Left cardiac atrium (tissue), 4 donors: ENCODE results near the gene CCDC9B. TPM values are rescaled to one million over a fixed set of nuclear protein-coding genes. Genes with fewer than 3 reads are reported as not detected.
A peak's percentile ranks its signal among the peaks of the same experiment; 100 is the strongest.

Source experiments
- ATAC-seq, 2 donors: fragments of 200-7000 bp; cut with Tn5 transposase; one replicate each; pipeline ENCODE4 v1.9.1; 2020; ENCODE audit warnings: mild to moderate bottlenecking in 2 of 2, moderate library complexity in 2 of 2
- DNase-seq: peaks from one replicate; pipeline ENCODE4 v3.0.0-alpha.2; 2020
- intact Hi-C, 2 donors: fragments of 100-400 bp; cut with DNase I; formaldehyde crosslinking; loops; one replicate each; pipeline versions ENCODE4 v1.14.1 to v1.15.1; 2022 to 2023
- total RNA-seq, 2 donors: library from RNA; stranded (reverse); fragmentation: NEBNext Ultra II Directional; extraction: Animal tissue kit (Norgen Biotek cat#: 25700); gene quantifications; one replicate each; pipeline ENCODE4 v1.2.1, GENCODE V29; 2021
- donor health status: DM: no; HTN: yes; CAD: no.
- donor health status: DM: no; HTN: yes; CAD: no; lungs with severe emphysema.
- donor health status: DM: yes; HTN: yes; CAD: no.
- donor health status: Dilated cardiomyopathy.

CCDC9B gene
- total RNA-seq, 2 donors from 2014 or later: 72.1 to 83.8 TPM

GRCh38 chr15:40320409-40320808, 20.3 kb downstream of the CCDC9B start:
- intact Hi-C loops: loop anchor here in 1 of 2 donors (5.0 kb wide), 1 partner anchor 102 kb away; no protein-coding TSS in a partner anchor
- no peak for DNase-seq
- no peak for ATAC-seq

GRCh38 chr15:40317580-40317979, 23.2 kb downstream of the CCDC9B start:
- ATAC-seq (no peak), DNase-seq (no peak)
- intact Hi-C loops: no loop called here

GRCh38 chr15:40316931-40317330, 23.8 kb downstream of the CCDC9B start:
- intact Hi-C loops: no loop called here
- DNase-seq (no peak), ATAC-seq (no peak)

GRCh38 chr15:40314723-40315276, 25.9 kb downstream of the CCDC9B start:
- intact Hi-C loops: no loop called here
- DNase-seq (peak; percentile 3), ATAC-seq (no peak)

- intact Hi-C loops: no loop called here
- peak; percentile 77 to 78 for ATAC-seq
- DNase-seq: peak; percentile 62
Observed at GRCh38 chr15:40313531-40314398, 27.0 kb downstream of the CCDC9B start.

- intact Hi-C loops: no loop called here
- DNase-seq (peak; percentile 14), ATAC-seq (no peak)
Observed at GRCh38 chr15:40312370-40313158, 28.2 kb downstream of the CCDC9B start.

GRCh38 chr15:40310993-40311392, 29.7 kb downstream of the CCDC9B start:
- intact Hi-C loops: loop anchor here in 1 of 2 donors (2.0 kb wide), 1 partner anchor 32 kb away; no protein-coding TSS in a partner anchor
- DNase-seq: peak; percentile 8
- ATAC-seq: no peak

GRCh38 chr15:40310001-40310959, 30.5 kb downstream of the CCDC9B start:
- intact Hi-C loops: loop anchor here in 1 of 2 donors (2.0 kb wide), 1 partner anchor 31 kb away; no protein-coding TSS in a partner anchor
- DNase-seq (peak; percentile 62), ATAC-seq (peak; percentile 51 to 66)

GRCh38 chr15:40309344-40309862, 31.3 kb downstream of the CCDC9B start:
- no peak for ATAC-seq
- intact Hi-C loops: no loop called here
- peak; percentile 3 for DNase-seq

GRCh38 chr15:40307421-40308211, 33.1 kb downstream of the CCDC9B start, which contains the start of gene PLCB2:
Gene PLCB2, minus strand, starts transcription at chr15:40307935. Its CDS starts 263 bp downstream, at chr15:40307672.
- ATAC-seq (peak; percentile 48 to 67), DNase-seq (peak; percentile 47)
- intact Hi-C loops: no loop called here

GRCh38 chr15:40306908-40307307, 33.8 kb downstream of the CCDC9B start:
- ATAC-seq (no peak), DNase-seq (peak; percentile 12)
- intact Hi-C loops: no loop called here

- intact Hi-C loops: no loop called here
- peak in 1 of 2 donors; percentile 9 for ATAC-seq
- DNase-seq: peak; percentile 8
Observed at GRCh38 chr15:40306371-40306770, 34.4 kb downstream of the CCDC9B start.

GRCh38 chr15:40305281-40305680, 35.5 kb downstream of the CCDC9B start:
- DNase-seq: peak; percentile 1
- intact Hi-C loops: no loop called here
- no peak for ATAC-seq

GRCh38 chr15:40303576-40303975, 37.2 kb downstream of the CCDC9B start:
- ATAC-seq (no peak), DNase-seq (peak; percentile 2)
- intact Hi-C loops: no loop called here

- DNase-seq (peak; percentile 31), ATAC-seq (no peak)
Observed at GRCh38 chr15:40302981-40303380, 37.8 kb downstream of the CCDC9B start.

GRCh38 chr15:40302288-40302886, 38.4 kb downstream of the CCDC9B start:
- DNase-seq: peak; percentile 19
- no peak for ATAC-seq
- intact Hi-C loops: no loop called here

More at GRCh38 chr15:40302981-40303380, 37.8 kb downstream of the CCDC9B start:
- intact Hi-C loops: no loop called here
